ENCODE results near the gene DOCK4.

Gene DOCK4

GRCh38 chr7:111827863-111828504 lies 378.2 kb downstream of the DOCK4 start:
- DNase-seq, result no peak
- Histone ChIP-seq H3K9me3 (no peaks in the 10 kb centered on the region), H3K36me3 (no peaks in the 10 kb centered on the region), H3K27me3 (no peaks in the 10 kb centered on the region), H3K4me1 (no peaks in the 10 kb centered on the region), H3K4me3 (ENCODE audit: low read depth, low read length) (no peak overlapping the region)
- no peak for TF ChIP-seq CTCF (IDR thresholded peaks at IDR 0.05; ENCODE audit: low read depth, low read length)

GRCh38 chr7:111825046-111825445 lies 381.2 kb downstream of the DOCK4 start:
- H3K4me3 ChIP-seq (ENCODE audit: low read depth, low read length), result no peak overlapping the region
- no peaks in the 10 kb centered on the region for H3K36me3 ChIP-seq
- no peaks in the 10 kb centered on the region for H3K4me1 ChIP-seq
- no peaks in the 10 kb centered on the region for H3K27me3 ChIP-seq
- no peak for TF ChIP-seq CTCF (IDR thresholded peaks at IDR 0.05; ENCODE audit: low read depth, low read length)
- DNase-seq, result no peak
- no peaks in the 10 kb centered on the region for H3K9me3 ChIP-seq

- no peak for DNase-seq
- no peaks in the 10 kb centered on the region for H3K36me3 ChIP-seq
- TF ChIP-seq CTCF (IDR thresholded peaks at IDR 0.05; ENCODE audit: low read depth, low read length), result no peak
- H3K4me1 ChIP-seq, result no peaks in the 10 kb centered on the region
- H3K9me3 ChIP-seq, result no peaks in the 10 kb centered on the region
- no peaks in the 10 kb centered on the region for H3K27me3 ChIP-seq
- no peak overlapping the region for H3K4me3 ChIP-seq (ENCODE audit: low read depth, low read length)
These were observed 382.4 kb downstream of the DOCK4 start for GRCh38 chr7:111823826-111824225.

GRCh38 chr7:111821046-111821445 lies 385.2 kb downstream of the DOCK4 start:
- no peak overlapping the region for H3K4me3 ChIP-seq (ENCODE audit: low read depth, low read length)
- TF ChIP-seq CTCF (IDR thresholded peaks at IDR 0.05; ENCODE audit: low read depth, low read length), result no peak
- H3K4me1 ChIP-seq, result no peaks in the 10 kb centered on the region
- no peaks in the 10 kb centered on the region for H3K36me3 ChIP-seq
- no peak for DNase-seq
- no peaks in the 10 kb centered on the region for H3K27me3 ChIP-seq
- no peaks in the 10 kb centered on the region for H3K9me3 ChIP-seq

GRCh38 chr7:111820621-111821020 lies 385.6 kb downstream of the DOCK4 start:
- no peak for TF ChIP-seq CTCF (IDR thresholded peaks at IDR 0.05; ENCODE audit: low read depth, low read length)
- Histone ChIP-seq H3K4me3 (ENCODE audit: low read depth, low read length) (no peak overlapping the region), H3K36me3 (no peaks in the 10 kb centered on the region), H3K4me1 (no peaks in the 10 kb centered on the region), H3K27me3 (no peaks in the 10 kb centered on the region), H3K9me3 (no peaks in the 10 kb centered on the region)
- no peak for DNase-seq

- DNase-seq, result no peak
- Histone ChIP-seq H3K4me1 (no peaks in the 10 kb centered on the region), H3K27me3 (no peaks in the 10 kb centered on the region), H3K9me3 (no peaks in the 10 kb centered on the region), H3K36me3 (no peaks in the 10 kb centered on the region), H3K4me3 (ENCODE audit: low read depth, low read length) (no peak overlapping the region)
- TF ChIP-seq CTCF (IDR thresholded peaks at IDR 0.05; ENCODE audit: low read depth, low read length), result no peak
These were observed 386.1 kb downstream of the DOCK4 start for GRCh38 chr7:111820121-111820520.

All from BE2C (cell line).